Endometrial microvascular endothelial cells (primary cell): ENCODE measurements around the gene TRAPPC3. TPM values are rescaled to one million over a fixed set of nuclear protein-coding genes. Genes with fewer than 3 reads are reported as not detected.

Experiments used
- in situ Hi-C: cut with HindIII; loops from 2 replicates; pipeline ENCODE4 v1.10.0; 2017; ENCODE audit warnings: low sequenced_read_pairs, low pct_unique_long_range_greater_than_20kb; ENCODE audit errors: inconsistent ontology term
- total RNA-seq: library from RNA; depleted of rRNA; stranded (reverse); fragments of >200 nt; gene quantifications from one replicate; pipeline ENCODE4 v1.2.3, GENCODE V29; 2015; ENCODE audit errors: inconsistent ontology term

TRAPPC3 gene
- total RNA-seq, 1 donor from 2014 or later: 148 TPM

- in situ Hi-C loops: loop anchor here (25.0 kb wide), 1 partner anchor 153 kb away; no protein-coding TSS in a partner anchor
Observed at GRCh38 chr1:36134505-36135329, 14.6 kb downstream of the TRAPPC3 start.

- in situ Hi-C loops: loop anchor here (25.0 kb wide), 1 partner anchor 153 kb away; no protein-coding TSS in a partner anchor
Observed at GRCh38 chr1:36134031-36134430, 15.3 kb downstream of the TRAPPC3 start.

GRCh38 chr1:36133484-36133883, 15.8 kb downstream of the TRAPPC3 start:
- in situ Hi-C loops: loop anchor here (25.0 kb wide), 1 partner anchor 154 kb away; no protein-coding TSS in a partner anchor

- in situ Hi-C loops: loop anchor here (25.0 kb wide), 1 partner anchor 155 kb away; no protein-coding TSS in a partner anchor
Observed at GRCh38 chr1:36132029-36132428, 17.3 kb downstream of the TRAPPC3 start.

GRCh38 chr1:36128905-36129206, 20.4 kb downstream of the TRAPPC3 start:
- in situ Hi-C loops: loop anchor here (25.0 kb wide), 1 partner anchor 158 kb away; no protein-coding TSS in a partner anchor

DNA sequence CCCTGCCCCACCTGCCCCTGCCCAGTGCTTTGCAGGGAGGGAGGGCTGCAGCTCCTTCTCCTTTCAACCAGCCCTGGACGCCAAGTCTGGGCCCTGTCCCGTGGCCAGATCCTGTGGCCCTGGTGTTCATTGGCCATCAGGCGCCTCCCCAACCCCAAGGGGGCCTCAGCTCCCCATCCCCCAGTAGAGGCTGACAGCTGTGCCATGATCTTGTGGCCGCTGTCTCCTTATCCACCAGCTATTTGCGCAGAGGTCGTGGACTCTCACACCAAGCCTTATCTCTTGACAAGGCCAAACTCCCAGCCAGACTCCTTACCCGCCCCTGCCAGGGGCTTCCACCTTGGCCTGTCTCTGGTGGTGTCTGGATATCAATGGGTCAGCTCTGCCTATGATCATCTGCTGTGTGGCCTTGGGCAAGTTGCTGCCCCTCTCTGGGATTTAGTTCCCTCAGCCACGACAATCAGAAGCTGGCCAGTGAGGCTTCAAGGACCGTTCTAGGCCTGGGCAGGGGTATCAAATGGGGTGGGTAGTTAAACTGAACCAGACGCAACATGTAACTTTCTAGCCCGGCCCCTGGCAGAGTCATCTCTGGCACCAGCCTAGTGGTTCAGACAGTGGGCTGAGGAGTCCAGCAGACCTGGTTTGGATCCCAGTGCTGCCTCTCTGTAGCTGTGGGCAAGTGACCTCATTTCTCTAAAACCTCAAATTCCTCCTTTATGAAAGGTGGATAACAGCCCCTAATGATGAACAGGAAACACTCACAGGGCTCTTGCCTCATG, 21.0 kb downstream of the TRAPPC3 start:
- in situ Hi-C loops: loop anchor here (25.0 kb wide), 1 partner anchor 159 kb away; no protein-coding TSS in a partner anchor

- in situ Hi-C loops: loop anchor here (25.0 kb wide), 1 partner anchor 160 kb away; no protein-coding TSS in a partner anchor
Observed at GRCh38 chr1:36126797-36127500, 22.3 kb downstream of the TRAPPC3 start.

DNA sequence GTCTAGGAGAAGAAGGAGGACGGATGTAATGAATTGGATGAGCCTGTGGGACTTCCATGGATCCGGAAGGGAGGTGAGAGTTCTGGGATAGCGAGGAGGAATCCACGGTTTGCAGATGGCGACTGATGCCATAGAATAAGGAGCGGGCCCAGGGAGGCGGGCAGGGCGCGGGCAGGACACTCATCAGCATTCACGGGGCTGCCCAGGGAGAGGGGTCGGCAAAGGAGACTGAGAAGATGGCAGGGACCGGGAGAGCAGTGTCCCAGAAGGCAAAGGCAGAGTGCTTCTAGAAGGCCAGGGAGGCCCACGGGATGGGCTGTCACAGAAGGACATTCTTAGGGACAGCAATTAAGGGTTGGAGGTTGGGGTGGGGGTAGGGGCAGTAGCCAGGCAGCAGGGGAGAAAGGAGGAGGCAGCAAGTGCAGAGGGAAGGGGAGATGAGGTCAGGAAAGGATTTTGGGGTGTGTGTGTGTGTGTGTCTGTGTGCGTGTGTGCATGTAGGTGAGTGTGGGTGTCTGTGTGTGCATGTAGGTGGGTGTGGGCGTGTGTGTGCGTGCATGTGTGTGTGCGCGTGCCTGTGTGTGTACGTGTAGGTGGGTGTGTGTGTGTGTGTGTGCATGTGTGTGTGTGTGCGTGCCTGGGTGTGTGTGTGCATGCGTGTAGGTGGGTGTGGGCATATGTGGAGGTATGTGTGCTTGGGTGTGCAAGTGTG, 23.1 kb downstream of the TRAPPC3 start:
- in situ Hi-C loops: loop anchor here (25.0 kb wide), 1 partner anchor 161 kb away; no protein-coding TSS in a partner anchor

DNA sequence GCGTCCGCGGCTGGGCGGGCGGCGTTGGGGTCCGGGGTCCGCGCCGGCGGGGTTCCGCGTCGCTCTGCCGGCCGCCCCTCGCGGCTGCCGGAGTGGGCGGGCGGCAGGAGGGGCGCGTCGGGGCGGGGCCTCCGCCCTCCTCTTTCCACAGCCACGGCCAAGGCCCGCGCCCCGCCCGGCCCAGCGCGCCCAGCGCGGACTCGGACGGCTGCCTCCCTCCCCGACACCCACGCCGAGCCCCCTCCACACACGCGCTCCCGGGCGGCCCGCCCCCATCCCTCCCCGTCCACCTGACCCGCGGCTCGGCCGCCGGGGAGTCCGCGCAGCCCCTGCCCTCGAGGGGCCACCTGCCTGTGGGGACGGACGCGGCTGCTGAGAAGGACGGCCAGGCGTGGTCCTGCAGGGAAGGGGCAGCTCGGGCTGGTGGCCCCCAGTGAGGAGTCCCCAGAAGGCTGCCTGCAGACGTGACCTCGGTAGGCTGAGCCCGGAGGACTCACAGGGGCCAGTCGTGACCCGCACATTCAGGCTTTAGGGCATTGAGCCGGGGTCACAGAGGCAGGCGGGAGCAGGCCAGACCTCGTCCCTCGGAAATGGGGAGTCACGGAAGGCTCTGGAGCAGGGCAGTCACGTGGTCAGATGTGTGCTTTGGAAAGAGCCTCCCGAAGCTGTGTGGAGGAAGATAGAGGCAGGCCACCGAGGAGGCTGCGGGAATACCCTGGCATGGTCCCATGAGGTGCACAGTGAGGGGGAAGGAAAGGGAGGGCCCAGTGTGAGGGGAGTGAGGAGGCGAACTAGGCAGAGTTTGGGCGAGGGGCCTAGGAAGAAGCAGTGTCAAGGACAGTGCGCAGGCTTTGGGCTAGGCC, 23.9 kb downstream of the TRAPPC3 start, which contains the start of gene COL8A2:
Gene COL8A2, minus strand, starts transcription at position 94 of the 863 bp plus-strand sequence. CDS start 24,980 bp downstream, outside the sequence.
- in situ Hi-C loops: loop anchor here (25.0 kb wide), 1 partner anchor 162 kb away; no protein-coding TSS in a partner anchor

GRCh38 chr1:36124404-36125128, 24.7 kb downstream of the TRAPPC3 start:
- in situ Hi-C loops: loop anchor here (25.0 kb wide), 1 partner anchor 163 kb away; no protein-coding TSS in a partner anchor

DNA sequence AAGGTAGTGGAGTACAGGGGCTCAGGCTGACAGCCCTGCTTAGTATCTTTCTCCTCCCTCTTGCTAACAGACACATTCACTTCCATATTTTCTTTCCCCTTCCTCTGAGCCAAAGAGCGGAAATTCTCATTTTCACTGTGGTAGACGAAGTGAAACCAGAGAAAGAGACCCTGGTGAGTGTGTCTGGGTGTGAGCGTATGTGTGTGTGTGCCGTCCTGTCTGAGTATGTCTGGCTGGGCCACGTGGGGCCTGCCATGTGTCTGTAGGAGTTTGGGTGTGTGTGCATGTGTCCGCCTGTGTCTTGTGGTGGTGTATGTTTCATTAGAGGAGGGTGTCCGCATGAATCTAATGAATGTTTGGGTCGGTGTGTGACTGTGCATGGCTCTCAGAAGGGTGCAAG, 25.9 kb downstream of the TRAPPC3 start:
- in situ Hi-C loops: no loop called here

- in situ Hi-C loops: no loop called here
Observed at GRCh38 chr1:36122062-36123030, 26.9 kb downstream of the TRAPPC3 start.

- in situ Hi-C loops: no loop called here
Observed at GRCh38 chr1:36119456-36119855, 29.8 kb downstream of the TRAPPC3 start.

DNA sequence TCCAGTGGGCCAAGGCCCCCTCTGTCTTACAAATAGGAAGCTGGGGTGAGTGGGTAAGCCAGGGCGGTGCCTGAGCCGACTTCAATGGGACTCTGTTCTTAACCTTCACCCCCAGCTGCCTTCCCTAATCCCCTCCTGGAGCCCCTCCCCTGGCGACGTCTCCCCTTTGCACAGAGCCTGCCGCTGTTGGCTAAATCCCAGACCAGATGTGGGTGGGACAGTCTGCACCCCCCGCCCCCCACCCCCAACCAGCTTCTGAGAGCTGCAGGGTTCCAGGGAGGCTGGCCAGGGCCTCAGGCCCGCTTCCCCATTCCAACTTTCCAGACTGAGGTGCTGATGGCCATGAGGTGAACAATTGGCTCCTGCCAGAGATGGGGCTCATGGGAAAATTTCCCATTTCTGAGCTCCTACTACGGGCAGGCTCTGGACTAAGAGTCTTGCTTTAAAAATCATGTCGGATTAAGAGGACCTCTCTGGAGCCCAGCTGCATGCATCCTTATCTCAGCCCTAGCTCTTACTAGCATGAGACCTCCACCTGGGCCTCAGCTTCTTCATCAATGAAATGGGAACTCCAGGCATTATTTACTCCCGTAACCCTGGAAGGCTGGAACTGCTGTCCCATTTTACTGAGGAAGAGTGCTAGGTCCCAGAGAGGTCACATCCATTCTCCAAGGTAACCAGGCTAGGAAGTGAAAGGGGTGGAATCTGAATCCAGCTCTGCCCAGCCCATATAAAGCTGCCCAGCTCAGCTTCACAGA, 30.7 kb downstream of the TRAPPC3 start:
- in situ Hi-C loops: no loop called here

DNA sequence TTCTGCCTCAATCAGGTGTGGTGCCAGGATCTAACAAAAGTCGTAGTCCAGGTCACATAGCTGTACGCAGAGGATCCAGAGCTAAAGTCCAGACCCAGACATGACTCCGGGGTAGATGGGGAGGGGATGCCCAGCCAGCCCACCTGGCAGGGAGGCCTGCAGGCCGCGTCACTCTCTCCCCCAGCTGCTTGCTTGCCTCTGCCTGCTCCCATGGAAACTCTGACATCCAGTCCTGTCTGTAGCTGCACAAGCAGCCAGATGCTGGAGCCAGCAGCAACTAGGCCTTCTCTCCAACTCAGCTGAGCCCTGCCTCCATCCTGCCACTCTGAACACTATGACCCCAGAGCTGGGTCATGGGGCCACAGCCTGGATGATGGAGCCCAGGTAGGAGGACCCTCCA, 32.4 kb downstream of the TRAPPC3 start:
- in situ Hi-C loops: no loop called here
